ENCODE measurements around the gene SPINDOC. TPM values are rescaled to one million over a fixed set of nuclear protein-coding genes. Genes with fewer than 3 reads are reported as not detected.

Gene SPINDOC
- total RNA-seq, 2 donors from 2014 or later = 17.8 to 36.2 TPM

- Histone ChIP-seq H3K4me1 (replicated peaks) (peaks cover 44% of the 10 kb centered on the region), H3K27me3 (replicated peaks; ENCODE audit: insufficient read depth) (no peaks in the 10 kb centered on the region), H3K36me3 (no peaks in the 10 kb centered on the region), H3K9me3 (no peaks in the 10 kb centered on the region), H3K27ac (peak overlapping the region; percentile 39 to 83), H3K4me3 (peak overlapping the region in 1 of 2 donors; percentile 11)
- peak; percentile 92 for DNase-seq (ENCODE audit: low spot score)
- intact Hi-C loops (cut with DNase I) = no loop called here
- 6% methylated on average over 11 of the region's 11 CpGs for WGBS
- TF ChIP-seq POLR2AphosphoS5 (IDR thresholded peaks at IDR 0.05) (peak; percentile 94), POLR2A (IDR thresholded peaks at IDR 0.05) (peak; percentile 40)
- TF ChIP-seq, protein P1, sequence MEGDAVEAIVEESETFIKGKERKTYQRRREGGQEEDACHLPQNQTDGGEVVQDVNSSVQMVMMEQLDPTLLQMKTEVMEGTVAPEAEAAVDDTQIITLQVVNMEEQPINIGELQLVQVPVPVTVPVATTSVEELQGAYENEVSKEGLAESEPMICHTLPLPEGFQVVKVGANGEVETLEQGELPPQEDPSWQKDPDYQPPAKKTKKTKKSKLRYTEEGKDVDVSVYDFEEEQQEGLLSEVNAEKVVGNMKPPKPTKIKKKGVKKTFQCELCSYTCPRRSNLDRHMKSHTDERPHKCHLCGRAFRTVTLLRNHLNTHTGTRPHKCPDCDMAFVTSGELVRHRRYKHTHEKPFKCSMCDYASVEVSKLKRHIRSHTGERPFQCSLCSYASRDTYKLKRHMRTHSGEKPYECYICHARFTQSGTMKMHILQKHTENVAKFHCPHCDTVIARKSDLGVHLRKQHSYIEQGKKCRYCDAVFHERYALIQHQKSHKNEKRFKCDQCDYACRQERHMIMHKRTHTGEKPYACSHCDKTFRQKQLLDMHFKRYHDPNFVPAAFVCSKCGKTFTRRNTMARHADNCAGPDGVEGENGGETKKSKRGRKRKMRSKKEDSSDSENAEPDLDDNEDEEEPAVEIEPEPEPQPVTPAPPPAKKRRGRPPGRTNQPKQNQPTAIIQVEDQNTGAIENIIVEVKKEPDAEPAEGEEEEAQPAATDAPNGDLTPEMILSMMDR (IDR thresholded peaks at IDR 0.05) = peak in 3 of 4 experiments; percentile 59 to 85 (median 69)
These were observed 58.9 kb downstream of the SPINDOC start for GRCh38 chr11:63871962-63872799.

GRCh38 chr11:63872800-63873197 lies 59.5 kb downstream of the SPINDOC start:
- TF ChIP-seq POLR2A (IDR thresholded peaks at IDR 0.05) (no peak), POLR2AphosphoS5 (IDR thresholded peaks at IDR 0.05) (no peak)
- TF ChIP-seq, protein P1 (IDR thresholded peaks at IDR 0.05) = no peak
- peak; percentile 38 for DNase-seq (ENCODE audit: low spot score)
- peak overlapping the region in 1 of 2 donors; percentile 11 for H3K4me3 ChIP-seq
- intact Hi-C loops (cut with DNase I) = no loop called here
- WGBS = 41% methylated on average over 5 of the region's 5 CpGs
- peak overlapping the region; percentile 39 to 83 for H3K27ac ChIP-seq
- H3K4me1 ChIP-seq (replicated peaks) = peaks cover 41% of the 10 kb centered on the region
- no peaks in the 10 kb centered on the region for H3K9me3 ChIP-seq
- H3K36me3 ChIP-seq = no peaks in the 10 kb centered on the region
- no peaks in the 10 kb centered on the region for H3K27me3 ChIP-seq (replicated peaks; ENCODE audit: insufficient read depth)

- no peak for DNase-seq (ENCODE audit: low spot score)
- 40% methylated on average over 5 of the region's 5 CpGs for WGBS
- intact Hi-C loops (cut with DNase I) = no loop called here
- Histone ChIP-seq H3K27me3 (replicated peaks; ENCODE audit: insufficient read depth) (no peaks in the 10 kb centered on the region), H3K4me3 (no peak overlapping the region), H3K9me3 (no peaks in the 10 kb centered on the region), H3K4me1 (replicated peaks) (peaks cover 40% of the 10 kb centered on the region), H3K36me3 (no peaks in the 10 kb centered on the region), H3K27ac (peak overlapping the region; percentile 39 to 83)
- TF ChIP-seq, protein P1 (IDR thresholded peaks at IDR 0.05) = no peak
- no peak for TF ChIP-seq POLR2AphosphoS5 (IDR thresholded peaks at IDR 0.05)
- TF ChIP-seq POLR2A (IDR thresholded peaks at IDR 0.05) = no peak
These were observed 60.1 kb downstream of the SPINDOC start for GRCh38 chr11:63873311-63873710.

DNA sequence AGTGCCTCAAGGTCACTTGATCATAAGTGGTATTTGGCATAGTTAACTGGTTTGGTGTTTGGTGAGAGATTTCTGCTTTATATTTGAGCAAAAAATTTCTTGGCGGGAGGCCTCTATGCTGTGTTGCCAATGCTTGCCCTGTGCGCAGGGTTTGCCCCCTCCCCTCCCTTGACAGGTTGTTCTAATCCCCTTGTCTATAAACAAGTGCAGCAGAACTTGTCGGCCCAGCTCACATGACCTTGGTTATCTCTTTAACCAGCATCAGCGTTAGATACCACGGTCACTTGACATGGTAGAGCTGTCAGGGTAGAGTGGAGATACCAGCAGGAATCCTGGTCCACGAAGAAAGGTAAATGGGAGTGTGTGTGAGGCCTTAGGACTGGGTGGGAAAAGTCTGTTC lies 61.3 kb downstream of the SPINDOC start:
- no peak overlapping the region for H3K4me3 ChIP-seq
- WGBS = 28% methylated on average over 6 of the region's 6 CpGs
- H3K4me1 ChIP-seq (replicated peaks) = peaks cover 34% of the 10 kb centered on the region
- H3K36me3 ChIP-seq = no peaks in the 10 kb centered on the region
- DNase-seq (ENCODE audit: low spot score) = peak; percentile 20
- peak overlapping the region; percentile 13 to 83 for H3K27ac ChIP-seq
- intact Hi-C loops (cut with DNase I) = no loop called here
- TF ChIP-seq, protein P1 (IDR thresholded peaks at IDR 0.05) = no peak
- TF ChIP-seq POLR2AphosphoS5 (IDR thresholded peaks at IDR 0.05) = peak; percentile 39
- H3K27me3 ChIP-seq (replicated peaks; ENCODE audit: insufficient read depth) = no peaks in the 10 kb centered on the region
- H3K9me3 ChIP-seq = no peaks in the 10 kb centered on the region

All from prostate gland (tissue), 2 donors.